Osteoblast (primary cell): ENCODE data around the gene DRP2. TPM values are rescaled to one million over a fixed set of nuclear protein-coding genes. Genes with fewer than 3 reads are reported as not detected.

Experiments used
- DNase-seq: peaks from one replicate; pipeline ENCODE4 v3.0.0; 2011; ENCODE audit warnings: low spot score, mixed read lengths; ENCODE audit not compliant: insufficient read length; ENCODE audit errors: missing footprints
- H2AFZ ChIP-seq: 2 replicates; pipeline ENCODE4 v1.6.0; 2011; ENCODE audit warnings: mild to moderate bottlenecking, low read length
- H3K27ac ChIP-seq: 2 replicates; pipeline ENCODE4 v1.5.1; 2011; ENCODE audit warnings: mild to moderate bottlenecking, low read depth, low read length, moderate library complexity
- H3K27me3 ChIP-seq: 2 replicates; pipeline ENCODE4 v1.6.0; 2012; ENCODE audit warnings: mild to moderate bottlenecking, control low read depth, inconsistent platforms, low read length, moderate library complexity; ENCODE audit not compliant: insufficient read depth
- H3K36me3 ChIP-seq: 2 replicates; pipeline ENCODE4 v1.5.1; 2011; ENCODE audit warnings: mild to moderate bottlenecking, low read length, control low read depth, moderate library complexity; ENCODE audit not compliant: insufficient read depth
- H3K4me1 ChIP-seq: 2 replicates; pipeline ENCODE4 v1.5.1; 2011; ENCODE audit warnings: mild to moderate bottlenecking, low read length, control low read depth, moderate library complexity; ENCODE audit not compliant: insufficient read depth
- H3K4me2 ChIP-seq: 2 replicates; pipeline ENCODE4 v1.6.0; 2011; ENCODE audit warnings: mild to moderate bottlenecking, low read length; ENCODE audit not compliant: insufficient read depth
- H3K4me3 ChIP-seq: fragments of 200-600 bp; sonication (generic); 3 replicates; pipeline ENCODE4 v1.5.1; 2012; ENCODE audit warnings: mild to moderate bottlenecking, low read length, inconsistent platforms; ENCODE audit not compliant: insufficient read depth
- H3K79me2 ChIP-seq: 2 replicates; pipeline ENCODE4 v1.6.0; 2012; ENCODE audit warnings: mild to moderate bottlenecking, low read length, control low read depth, inconsistent platforms; ENCODE audit not compliant: insufficient read depth
- H3K9me3 ChIP-seq: 2 replicates; pipeline ENCODE4 v1.5.1; 2011; ENCODE audit warnings: low read depth, low read length, control low read depth
- H4K20me1 ChIP-seq: 2 replicates; pipeline ENCODE4 v1.6.0; 2012; ENCODE audit warnings: mild to moderate bottlenecking, low read length, control low read depth; ENCODE audit not compliant: insufficient read depth
- CTCF ChIP-seq: IDR thresholded peaks from 2 replicates; pipeline ENCODE4 v1.5.1; 2011; ENCODE audit warnings: mild to moderate bottlenecking, low read depth, low read length, moderate library complexity; ENCODE audit errors: extremely low read depth
- total RNA-seq: library from RNA; depleted of rRNA; stranded (reverse); fragments of >200 nt; gene quantifications from 2 replicates; pipeline ENCODE4 v1.2.3, GENCODE V29; 2012

DRP2 gene
- total RNA-seq, 1 donor, result 0.72 TPM

GRCh38 chrX:101260435-101260834, 40.8 kb downstream of the DRP2 start:
- peak; percentile 46 for TF ChIP-seq CTCF
- H3K4me1 ChIP-seq, result no peaks in the 10 kb centered on the region
- H3K36me3 ChIP-seq, result no peaks in the 10 kb centered on the region
- no peaks in the 10 kb centered on the region for H3K79me2 ChIP-seq
- H3K9me3 ChIP-seq, result no peaks in the 10 kb centered on the region
- H3K4me3 ChIP-seq, result no peak overlapping the region
- H3K27ac ChIP-seq, result no peak overlapping the region
- H3K27me3 ChIP-seq, result peaks cover 5% of the 10 kb centered on the region
- no peaks in the 10 kb centered on the region for H4K20me1 ChIP-seq
- DNase-seq, result no peak
- no peak overlapping the region for H2AFZ ChIP-seq
- H3K4me2 ChIP-seq, result no peak overlapping the region

DNA sequence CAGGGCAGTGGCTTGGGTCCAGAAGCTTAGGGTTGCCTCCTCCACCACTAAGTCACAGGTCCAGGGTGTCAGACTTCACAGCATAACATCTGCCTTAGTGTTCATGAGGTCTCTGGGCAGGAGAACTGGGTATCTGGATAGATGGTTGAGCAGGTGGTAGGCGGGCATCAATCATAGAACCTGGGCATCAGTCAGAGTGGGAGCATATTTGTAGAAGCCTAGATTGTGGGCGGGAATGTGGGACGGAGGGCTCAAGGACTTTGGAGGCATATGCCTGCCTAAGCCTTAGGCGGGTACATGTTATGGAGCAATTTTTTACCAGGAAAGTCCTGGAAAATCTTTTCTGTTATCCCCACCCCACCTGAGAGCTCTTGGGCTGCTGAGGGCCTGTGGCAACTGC, 43.0 kb downstream of the DRP2 start:
- Histone ChIP-seq H3K4me3 (no peak overlapping the region), H4K20me1 (no peaks in the 10 kb centered on the region), H3K79me2 (no peaks in the 10 kb centered on the region), H3K4me1 (peaks cover 10% of the 10 kb centered on the region), H3K27me3 (peaks cover 6% of the 10 kb centered on the region), H3K27ac (no peak overlapping the region), H3K4me2 (no peak overlapping the region), H2AFZ (no peak overlapping the region), H3K9me3 (no peaks in the 10 kb centered on the region), H3K36me3 (no peaks in the 10 kb centered on the region)
- TF ChIP-seq CTCF, result no peak
- no peak for DNase-seq

DNA sequence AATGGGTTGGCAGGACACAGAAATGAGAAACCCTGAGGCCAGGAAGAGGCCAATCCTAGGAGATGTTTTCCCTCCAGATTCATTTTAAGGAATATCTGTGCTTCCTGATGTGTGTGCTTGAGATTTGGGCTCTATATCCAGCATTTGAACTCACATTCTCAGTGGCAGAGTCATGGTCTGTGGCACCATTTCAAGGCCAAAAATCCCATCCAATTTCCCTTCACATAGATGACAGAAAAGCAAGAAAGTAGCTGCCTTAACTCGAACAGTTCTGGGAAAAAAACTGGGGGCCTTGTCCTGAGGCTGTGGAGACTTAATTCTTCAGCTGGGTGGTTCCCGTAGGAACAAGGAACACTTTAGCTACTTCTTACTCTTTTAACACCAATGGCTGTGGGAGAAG, 44.2 kb downstream of the DRP2 start:
- no peaks in the 10 kb centered on the region for H4K20me1 ChIP-seq
- no peak overlapping the region for H3K4me2 ChIP-seq
- DNase-seq, result peak; percentile 83
- H2AFZ ChIP-seq, result peak overlapping the region; percentile 27
- H3K4me1 ChIP-seq, result peaks cover 10% of the 10 kb centered on the region
- H3K4me3 ChIP-seq, result no peak overlapping the region
- TF ChIP-seq CTCF, result no peak
- no peaks in the 10 kb centered on the region for H3K36me3 ChIP-seq
- peaks cover 6% of the 10 kb centered on the region for H3K27me3 ChIP-seq
- no peak overlapping the region for H3K27ac ChIP-seq
- no peaks in the 10 kb centered on the region for H3K9me3 ChIP-seq
- H3K79me2 ChIP-seq, result no peaks in the 10 kb centered on the region

DNA sequence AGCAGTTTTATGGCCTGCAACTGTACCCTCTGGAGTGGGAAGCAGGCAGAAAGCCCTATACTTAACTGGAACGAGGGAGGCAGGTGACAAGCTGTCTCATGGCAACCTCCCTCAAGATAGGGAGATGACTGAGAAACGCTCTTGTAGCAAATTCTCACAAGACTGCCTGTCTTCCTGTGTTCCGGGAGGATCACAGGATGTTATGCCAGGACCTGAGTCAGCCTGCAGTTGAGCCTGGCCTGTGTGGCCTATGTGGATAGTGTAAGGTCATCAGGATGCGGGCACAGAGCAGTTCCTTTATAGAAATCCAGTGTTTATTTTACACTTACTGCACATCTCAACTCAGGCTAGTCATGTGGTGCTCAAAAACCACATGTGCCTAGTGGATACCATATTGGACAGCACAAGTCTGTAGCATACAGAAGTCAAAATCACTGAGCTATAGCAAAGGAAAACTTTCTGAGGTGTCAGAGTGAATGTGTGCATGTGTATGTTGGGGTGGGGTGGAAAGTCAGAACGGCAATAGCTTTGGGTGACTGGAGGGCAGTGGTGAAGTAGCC, 46.4 kb downstream of the DRP2 start:
- Histone ChIP-seq H4K20me1 (no peaks in the 10 kb centered on the region), H3K79me2 (no peaks in the 10 kb centered on the region), H3K27me3 (peaks cover 6% of the 10 kb centered on the region), H3K27ac (peak overlapping the region; percentile 56), H3K36me3 (no peaks in the 10 kb centered on the region), H3K4me1 (peaks cover 10% of the 10 kb centered on the region), H3K9me3 (no peaks in the 10 kb centered on the region), H2AFZ (peak overlapping the region; percentile 58), H3K4me3 (no peak overlapping the region), H3K4me2 (no peak overlapping the region)
- DNase-seq, result no peak
- no peak for TF ChIP-seq CTCF
